ENCODE results near the gene TF. TPM values are rescaled to one million over a fixed set of nuclear protein-coding genes. Genes with fewer than 3 reads are reported as not detected.

The TF gene
- total and polyA plus RNA-seq, 4 donors: 333 to 708 (median 529) TPM

Small RNA genes within 50 kb of the gene (small RNA-seq; reads per million reads assigned to genes)
- gene RNA5SP140 (ENCODE audit: low replicate concordance): not detected

Other genes with a start within 250 kb of the TF start
- 100 to 1,000 TPM; 135 to 166 TPM for gene CDV3, start 172.7 kb upstream of the TF start, total RNA-seq
- gene CDV3, start 172.7 kb upstream of the TF start, polyA plus RNA-seq (ENCODE audit: insufficient read length in 2 of 2): 100 to 1,000 TPM in 1 of 2 donors, 10 to 100 TPM in 1; 93.8 to 110 TPM
- gene TOPBP1, start 84.5 kb upstream of the TF start, total RNA-seq: 10 to 100 TPM; 42.3 to 49.0 TPM
- gene TOPBP1, start 84.5 kb upstream of the TF start, polyA plus RNA-seq (ENCODE audit: insufficient read length in 2 of 2): 10 to 100 TPM; 27.5 to 35.0 TPM
- 10 to 100 TPM; 56.1 to 70.7 TPM for gene SRPRB, start 59.4 kb downstream of the TF start, total RNA-seq
- gene SRPRB, start 59.4 kb downstream of the TF start, polyA plus RNA-seq (ENCODE audit: insufficient read length in 2 of 2): 10 to 100 TPM; 69.6 to 74.6 TPM
- gene RAB6B, start 149.5 kb downstream of the TF start, total RNA-seq: 100 to 1,000 TPM in 1 of 2 donors, 10 to 100 TPM in 1; 38.3 to 169 TPM
- gene RAB6B, start 149.5 kb downstream of the TF start, polyA plus RNA-seq (ENCODE audit: insufficient read length in 2 of 2): 100 to 1,000 TPM; 213 to 226 TPM

All from spinal cord (tissue), 4 donors.